ENCODE measurements around the gene FAM200B.
"Not testable (repeated sequence)": the region's sequence is repeated elsewhere in the genome, so short reads cannot be mapped to it uniquely, and the experiment has no call there.

Gene FAM200B

GRCh38 chr4:15718465-15718864, 36.8 kb downstream of the FAM200B start:
- H3K4me1 ChIP-seq (ENCODE audit: insufficient read depth, low read length): no peaks in the 10 kb centered on the region
- no peaks in the 10 kb centered on the region for H3K36me3 ChIP-seq (ENCODE audit: insufficient read depth, low read length)
- H3K9ac ChIP-seq (ENCODE audit: low read depth, low read length): no peak overlapping the region
- no peaks in the 10 kb centered on the region for H3K9me3 ChIP-seq (ENCODE audit: control insufficient read depth, insufficient read depth, low read length)

- no peaks in the 10 kb centered on the region for H3K9me3 ChIP-seq (ENCODE audit: control insufficient read depth, insufficient read depth, low read length)
- H3K36me3 ChIP-seq (ENCODE audit: insufficient read depth, low read length): no peaks in the 10 kb centered on the region
- H3K4me1 ChIP-seq (ENCODE audit: insufficient read depth, low read length): no peaks in the 10 kb centered on the region
- H3K9ac ChIP-seq (ENCODE audit: low read depth, low read length): no peak overlapping the region
Observed at GRCh38 chr4:15718959-15719358, 37.3 kb downstream of the FAM200B start.

GRCh38 chr4:15719506-15719905, 37.9 kb downstream of the FAM200B start:
- Histone ChIP-seq H3K9ac (ENCODE audit: low read depth, low read length) (no peak overlapping the region), H3K9me3 (ENCODE audit: control insufficient read depth, insufficient read depth, low read length) (no peaks in the 10 kb centered on the region), H3K36me3 (ENCODE audit: insufficient read depth, low read length) (no peaks in the 10 kb centered on the region), H3K4me1 (ENCODE audit: insufficient read depth, low read length) (no peaks in the 10 kb centered on the region)

GRCh38 chr4:15720851-15721250, 39.2 kb downstream of the FAM200B start:
- no peaks in the 10 kb centered on the region for H3K36me3 ChIP-seq (ENCODE audit: insufficient read depth, low read length)
- H3K9me3 ChIP-seq (ENCODE audit: control insufficient read depth, insufficient read depth, low read length): no peaks in the 10 kb centered on the region
- H3K9ac ChIP-seq (ENCODE audit: low read depth, low read length): no peak overlapping the region
- no peaks in the 10 kb centered on the region for H3K4me1 ChIP-seq (ENCODE audit: insufficient read depth, low read length)

GRCh38 chr4:15725608-15726007, 44.0 kb downstream of the FAM200B start:
- Histone ChIP-seq H3K4me1 (ENCODE audit: insufficient read depth, low read length) (no peaks in the 10 kb centered on the region), H3K9ac (ENCODE audit: low read depth, low read length) (no peak overlapping the region), H3K36me3 (ENCODE audit: insufficient read depth, low read length) (no peaks in the 10 kb centered on the region), H3K9me3 (ENCODE audit: control insufficient read depth, insufficient read depth, low read length) (no peaks in the 10 kb centered on the region)

- H3K4me1 ChIP-seq (ENCODE audit: insufficient read depth, low read length): no peaks in the 10 kb centered on the region
- 0 out of 2 replicates have a peak, but pooled peaks cover 2% of the 10 kb centered on the region for H3K9me3 ChIP-seq (ENCODE audit: control insufficient read depth, insufficient read depth, low read length)
- no peaks in the 10 kb centered on the region for H3K36me3 ChIP-seq (ENCODE audit: insufficient read depth, low read length)
- H3K9ac ChIP-seq (ENCODE audit: low read depth, low read length): no peak overlapping the region
Observed at GRCh38 chr4:15729910-15730533, 48.4 kb downstream of the FAM200B start.

GRCh38 chr4:15733061-15733460, 51.4 kb downstream of the FAM200B start:
- H3K36me3 ChIP-seq (ENCODE audit: insufficient read depth, low read length); H3K9ac ChIP-seq (ENCODE audit: low read depth, low read length); H3K4me1 ChIP-seq (ENCODE audit: insufficient read depth, low read length); H3K9me3 ChIP-seq (ENCODE audit: control insufficient read depth, insufficient read depth, low read length): not testable (repeated sequence)

GRCh38 chr4:15735536-15735935, 53.9 kb downstream of the FAM200B start:
- Histone ChIP-seq H3K9me3 (ENCODE audit: control insufficient read depth, insufficient read depth, low read length) (0 out of 2 replicates have a peak, but pooled peaks cover 2% of the 10 kb centered on the region), H3K9ac (ENCODE audit: low read depth, low read length) (no peak overlapping the region), H3K4me1 (ENCODE audit: insufficient read depth, low read length) (no peaks in the 10 kb centered on the region)

GRCh38 chr4:15736514-15737050, 55.0 kb downstream of the FAM200B start:
- Histone ChIP-seq H3K36me3 (ENCODE audit: insufficient read depth, low read length) (no peaks in the 10 kb centered on the region), H3K4me1 (ENCODE audit: insufficient read depth, low read length) (no peaks in the 10 kb centered on the region), H3K9me3 (ENCODE audit: control insufficient read depth, insufficient read depth, low read length) (0 out of 2 replicates have a peak, but pooled peaks cover 2% of the 10 kb centered on the region), H3K9ac (ENCODE audit: low read depth, low read length) (no peak overlapping the region)

More at GRCh38 chr4:15735536-15735935, 53.9 kb downstream of the FAM200B start:
- no peaks in the 10 kb centered on the region for H3K36me3 ChIP-seq (ENCODE audit: insufficient read depth, low read length)

GRCh38 chr4:15737255-15737654, 55.6 kb downstream of the FAM200B start:
- no peaks in the 10 kb centered on the region for H3K4me1 ChIP-seq (ENCODE audit: insufficient read depth, low read length)
- 0 out of 2 replicates have a peak, but pooled peaks cover 2% of the 10 kb centered on the region for H3K9me3 ChIP-seq (ENCODE audit: control insufficient read depth, insufficient read depth, low read length)
- H3K36me3 ChIP-seq (ENCODE audit: insufficient read depth, low read length): no peaks in the 10 kb centered on the region
- H3K9ac ChIP-seq (ENCODE audit: low read depth, low read length): no peak overlapping the region

- Histone ChIP-seq H3K9me3 (ENCODE audit: control insufficient read depth, insufficient read depth, low read length) (no peaks in the 10 kb centered on the region; the same call in 1 of the 2 replicates), H3K4me1 (ENCODE audit: insufficient read depth, low read length) (no peaks in the 10 kb centered on the region), H3K36me3 (ENCODE audit: insufficient read depth, low read length) (no peaks in the 10 kb centered on the region), H3K9ac (ENCODE audit: low read depth, low read length) (no peak overlapping the region)
Observed at GRCh38 chr4:15738877-15739276, 57.2 kb downstream of the FAM200B start.

Measured in ES-I3 (cell line).